Stimulated activated effector memory CD8-positive, alpha-beta T cell treated with anti-CD3 and anti-CD28 coated beads, Interleukin-12 subunit alpha, Interleukin-12 subunit beta, amount 100 ng/mL, for 72 hours (primary cell): ENCODE measurements around the gene SORBS1.

Source experiments
- ATAC-seq: fragments of 150-1000 bp; cut with Tn5 transposase; 2 replicates; pipeline ENCODE4 v1.10.0; 2021
- DNase-seq, 2 donors: peaks; one replicate each; pipeline ENCODE4 v3.0.0; 2021 to 2022; ENCODE audit warnings: low spot score in 2 of 2
- H3K27ac Mint-ChIP-seq: one replicate; pipeline ENCODE4 v1.8.0; 2022; ENCODE audit warnings: mild to moderate bottlenecking, mixed read lengths
- H3K36me3 Mint-ChIP-seq: one replicate; pipeline ENCODE4 v1.8.0; 2022; ENCODE audit warnings: mild to moderate bottlenecking, mixed read lengths
- H3K4me1 Mint-ChIP-seq: one replicate; pipeline ENCODE4 v1.8.0; 2022; ENCODE audit warnings: mixed read lengths
- H3K4me3 Mint-ChIP-seq: one replicate; pipeline ENCODE4 v1.8.0; 2022; ENCODE audit warnings: mild to moderate bottlenecking, mixed read lengths
- H3K9me3 Mint-ChIP-seq: one replicate; pipeline ENCODE4 v1.8.0; 2022; ENCODE audit warnings: mixed read lengths

SORBS1 gene

DNA sequence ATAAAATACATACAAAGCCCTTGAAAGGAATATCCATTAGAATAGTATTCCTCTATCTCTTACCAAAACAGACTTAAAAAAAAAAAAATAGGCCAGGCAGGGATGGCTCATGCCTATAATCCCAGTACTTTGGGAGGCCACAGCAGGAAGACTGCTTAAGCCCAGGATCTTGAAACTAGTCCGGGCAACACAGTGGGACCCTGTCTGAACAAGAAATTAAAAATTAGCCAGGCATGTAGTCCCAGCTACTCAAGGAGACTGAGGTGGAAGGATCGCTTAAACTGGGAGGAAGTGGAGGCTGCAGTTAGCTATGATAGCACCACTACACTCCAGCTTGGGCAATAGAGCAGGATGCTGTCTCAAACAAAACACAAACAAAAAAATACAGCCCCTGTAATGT lies 280.0 kb downstream of the SORBS1 start:
- Mint-ChIP-seq H3K9me3 (no peaks in the 10 kb centered on the region), H3K36me3 (no peaks in the 10 kb centered on the region), H3K4me1 (no peaks in the 10 kb centered on the region), H3K27ac (no peak overlapping the region), H3K4me3 (no peak overlapping the region)
- ATAC-seq (no peak), DNase-seq (no peak)

DNA sequence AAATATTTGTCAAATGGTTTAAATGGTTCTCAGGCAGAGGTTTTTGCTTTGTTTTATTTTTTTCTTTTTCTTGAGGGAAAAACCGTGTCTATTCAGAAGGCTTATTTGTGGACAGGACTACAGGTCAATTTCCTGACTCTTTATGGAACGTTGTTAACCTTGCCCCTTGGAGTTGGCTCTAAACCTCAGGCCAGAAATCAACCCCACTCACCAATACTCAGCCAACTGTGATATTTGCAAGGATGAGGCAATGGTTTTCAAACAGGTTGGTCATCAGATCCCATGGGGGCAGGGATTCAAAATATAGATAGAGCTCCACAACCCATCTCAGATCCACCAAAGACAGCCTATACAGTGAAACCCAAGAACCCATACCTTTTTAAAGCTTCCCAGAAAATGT lies 280.5 kb downstream of the SORBS1 start:
- no peak for DNase-seq
- H3K4me1 Mint-ChIP-seq = no peaks in the 10 kb centered on the region

GRCh38 chr10:95279042-95279820 lies 281.9 kb downstream of the SORBS1 start:
- no peak for ATAC-seq
- no peaks in the 10 kb centered on the region for H3K9me3 Mint-ChIP-seq
- no peak overlapping the region for H3K27ac Mint-ChIP-seq
- H3K36me3 Mint-ChIP-seq = no peaks in the 10 kb centered on the region
- no peaks in the 10 kb centered on the region for H3K4me1 Mint-ChIP-seq
- H3K4me3 Mint-ChIP-seq = no peak overlapping the region
- no peak for DNase-seq

More for the DNA sequence above, 280.5 kb downstream of the SORBS1 start:
- Mint-ChIP-seq H3K36me3 (no peaks in the 10 kb centered on the region), H3K27ac (no peak overlapping the region), H3K4me3 (no peak overlapping the region), H3K9me3 (no peaks in the 10 kb centered on the region)
- ATAC-seq = no peak

DNA sequence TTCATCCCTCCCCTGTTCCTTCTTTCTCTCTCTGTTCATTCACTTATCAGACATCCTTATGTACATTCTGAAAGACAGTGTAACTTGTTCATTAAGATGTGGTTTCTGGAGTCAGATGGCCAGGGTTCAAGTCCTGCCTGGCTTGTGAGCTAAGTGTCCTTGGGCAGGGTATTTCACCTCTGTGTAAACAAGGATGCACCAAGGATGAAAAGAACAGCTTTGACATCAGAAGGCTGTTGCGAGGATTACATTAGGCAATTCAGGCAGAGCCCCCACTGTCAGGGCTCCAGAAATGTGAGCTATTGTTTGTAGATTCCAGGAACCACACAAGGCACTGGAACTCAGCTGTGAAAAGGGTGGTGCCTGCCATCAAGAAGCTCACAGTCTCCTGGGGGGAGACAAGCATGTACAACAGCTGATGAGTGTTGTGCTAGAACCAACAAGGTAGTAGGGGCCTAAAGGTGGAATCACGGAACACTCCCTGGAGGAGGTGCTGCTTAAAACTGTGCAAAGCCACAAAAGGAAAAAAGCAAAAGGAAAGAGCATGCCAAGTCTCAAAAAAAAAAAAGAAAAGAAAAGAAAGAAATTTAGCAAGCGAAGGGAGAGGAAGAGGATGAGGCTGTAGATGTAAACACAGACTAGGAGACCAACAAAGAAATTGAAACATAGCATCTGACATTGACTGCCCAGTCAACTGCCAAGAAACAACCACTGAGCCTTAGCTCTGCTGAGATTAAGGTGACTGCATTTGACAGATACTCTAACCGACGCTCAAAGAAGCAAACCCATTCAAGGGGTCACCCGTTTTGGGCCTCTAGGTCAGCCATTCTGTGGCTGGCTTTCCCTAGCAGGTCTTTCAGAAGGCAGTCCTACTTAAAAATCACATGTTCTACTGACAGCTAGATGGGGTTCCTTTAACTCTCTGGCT lies 282.8 kb downstream of the SORBS1 start:
- no peak overlapping the region for H3K4me3 Mint-ChIP-seq

GRCh38 chr10:95277614-95278013 lies 283.6 kb downstream of the SORBS1 start:
- no peaks in the 10 kb centered on the region for H3K36me3 Mint-ChIP-seq
- no peaks in the 10 kb centered on the region for H3K4me1 Mint-ChIP-seq
- no peak for ATAC-seq
- H3K9me3 Mint-ChIP-seq = no peaks in the 10 kb centered on the region
- H3K27ac Mint-ChIP-seq = no peak overlapping the region
- DNase-seq = no peak
- no peak overlapping the region for H3K4me3 Mint-ChIP-seq

More for the DNA sequence above, 282.8 kb downstream of the SORBS1 start:
- H3K27ac Mint-ChIP-seq = peak overlapping the region; percentile 0
- ATAC-seq = no peak
- DNase-seq = no peak
- H3K36me3 Mint-ChIP-seq = no peaks in the 10 kb centered on the region
- no peaks in the 10 kb centered on the region for H3K9me3 Mint-ChIP-seq
- H3K4me1 Mint-ChIP-seq = no peaks in the 10 kb centered on the region

DNA sequence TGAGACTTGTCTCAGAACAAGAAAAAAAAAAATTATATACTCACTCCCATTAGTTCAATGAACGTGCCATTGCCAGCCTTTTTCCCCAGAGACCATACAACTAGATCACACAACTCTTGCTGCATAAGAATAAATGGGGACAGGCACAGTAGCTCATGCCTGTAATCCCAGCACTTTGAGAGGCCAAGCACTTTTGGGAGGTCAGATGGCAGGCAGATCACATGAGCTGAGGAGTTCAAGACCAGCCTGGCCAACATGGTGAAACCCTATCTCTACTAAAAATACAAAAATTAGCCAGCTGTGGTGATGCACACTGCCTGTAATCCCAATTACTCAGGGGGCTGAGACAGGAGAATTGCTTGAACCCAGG lies 284.0 kb downstream of the SORBS1 start:
- no peak for ATAC-seq
- H3K36me3 Mint-ChIP-seq = no peaks in the 10 kb centered on the region
- no peak for DNase-seq
- H3K4me3 Mint-ChIP-seq = no peak overlapping the region
- H3K9me3 Mint-ChIP-seq = no peaks in the 10 kb centered on the region
- no peaks in the 10 kb centered on the region for H3K4me1 Mint-ChIP-seq
- H3K27ac Mint-ChIP-seq = no peak overlapping the region

GRCh38 chr10:95276367-95277200 lies 284.6 kb downstream of the SORBS1 start:
- DNase-seq = no peak
- H3K9me3 Mint-ChIP-seq = no peaks in the 10 kb centered on the region
- H3K4me3 Mint-ChIP-seq = no peak overlapping the region
- H3K27ac Mint-ChIP-seq = no peak overlapping the region
- H3K36me3 Mint-ChIP-seq = no peaks in the 10 kb centered on the region
- no peaks in the 10 kb centered on the region for H3K4me1 Mint-ChIP-seq
- no peak for ATAC-seq

- no peak overlapping the region for H3K27ac Mint-ChIP-seq
- no peaks in the 10 kb centered on the region for H3K4me1 Mint-ChIP-seq
- no peak overlapping the region for H3K4me3 Mint-ChIP-seq
- H3K9me3 Mint-ChIP-seq = no peaks in the 10 kb centered on the region
- ATAC-seq (no peak), DNase-seq (no peak)
- no peaks in the 10 kb centered on the region for H3K36me3 Mint-ChIP-seq
Observed at GRCh38 chr10:95275726-95276366, 285.3 kb downstream of the SORBS1 start.

DNA sequence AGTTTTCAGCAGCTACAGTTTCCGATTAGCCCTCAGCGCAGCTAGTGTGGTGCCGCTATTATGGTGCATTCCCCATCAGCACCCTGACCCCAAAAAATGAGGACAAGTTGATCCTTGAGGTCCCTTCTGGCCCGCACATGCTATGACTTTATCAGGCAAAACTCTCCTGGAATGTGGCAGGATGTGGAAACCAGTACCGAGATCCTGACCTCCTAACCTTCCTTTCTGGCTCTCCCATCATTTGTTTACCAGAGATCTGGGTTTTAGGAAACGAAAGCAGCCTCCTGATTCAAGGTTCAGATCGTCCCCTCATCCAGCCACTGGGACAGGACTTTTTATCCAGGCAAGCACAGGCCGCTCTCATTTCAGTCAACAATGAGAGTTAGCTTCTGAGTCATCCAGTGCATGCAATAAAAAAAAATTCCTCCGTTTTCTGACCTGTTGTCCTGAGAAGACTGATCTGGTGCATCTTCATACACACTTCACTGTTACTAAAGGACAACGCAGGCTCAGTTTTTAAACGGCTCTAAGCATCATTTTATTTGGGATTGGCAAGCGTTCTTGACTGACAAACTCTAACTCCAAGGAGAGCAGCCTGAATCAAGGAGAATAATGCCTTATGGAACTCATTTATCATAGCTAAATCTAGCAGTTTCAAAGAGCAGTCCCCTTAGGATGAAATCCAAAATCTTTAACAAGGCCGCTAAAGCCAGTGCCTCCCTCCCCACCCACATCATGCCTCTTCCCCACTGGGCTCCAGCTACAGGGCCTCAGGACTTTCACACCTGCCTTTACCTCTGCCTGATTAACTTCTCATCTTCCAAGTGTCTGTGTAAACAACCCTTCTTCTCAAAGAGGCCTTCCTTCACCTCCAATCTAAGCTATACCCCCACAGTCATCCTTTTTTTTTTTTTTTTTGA lies 287.5 kb downstream of the SORBS1 start:
- DNase-seq = no peak
- no peak overlapping the region for H3K27ac Mint-ChIP-seq
- H3K4me1 Mint-ChIP-seq = no peaks in the 10 kb centered on the region
- H3K4me3 Mint-ChIP-seq = no peak overlapping the region
- H3K36me3 Mint-ChIP-seq = no peaks in the 10 kb centered on the region
- no peak for ATAC-seq
- no peaks in the 10 kb centered on the region for H3K9me3 Mint-ChIP-seq

- Mint-ChIP-seq H3K4me3 (no peak overlapping the region), H3K4me1 (no peaks in the 10 kb centered on the region), H3K27ac (no peak overlapping the region), H3K36me3 (no peaks in the 10 kb centered on the region), H3K9me3 (no peaks in the 10 kb centered on the region)
- ATAC-seq (no peak), DNase-seq (no peak)
Observed at GRCh38 chr10:95268438-95268837, 292.7 kb downstream of the SORBS1 start.

DNA sequence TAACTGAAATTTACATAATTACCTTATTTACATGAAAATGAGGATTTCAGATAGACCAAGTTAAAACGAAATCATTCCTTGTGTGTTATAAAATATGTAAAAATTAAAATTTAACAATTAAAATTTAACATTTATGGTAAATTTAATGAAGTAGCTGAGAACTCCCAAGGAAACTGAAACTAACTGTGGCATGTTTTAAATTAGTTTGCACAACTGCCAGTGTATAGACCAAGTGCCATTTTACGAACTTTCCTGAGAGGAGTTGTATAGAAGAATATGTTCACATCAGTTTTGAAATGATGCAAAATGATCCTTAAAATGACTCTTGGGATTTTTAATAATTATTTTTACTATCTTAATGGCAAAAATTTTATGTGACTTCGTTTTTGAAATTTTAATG lies 293.9 kb downstream of the SORBS1 start:
- no peaks in the 10 kb centered on the region for H3K36me3 Mint-ChIP-seq
- no peak for DNase-seq
- H3K27ac Mint-ChIP-seq = no peak overlapping the region
- no peak overlapping the region for H3K4me3 Mint-ChIP-seq
- H3K9me3 Mint-ChIP-seq = no peaks in the 10 kb centered on the region
- no peaks in the 10 kb centered on the region for H3K4me1 Mint-ChIP-seq
- ATAC-seq = no peak

GRCh38 chr10:95266674-95267095 lies 294.5 kb downstream of the SORBS1 start:
- H3K4me1 Mint-ChIP-seq = no peaks in the 10 kb centered on the region
- H3K27ac Mint-ChIP-seq = peak overlapping the region; percentile 65
- peak; percentile 54 for ATAC-seq
- no peaks in the 10 kb centered on the region for H3K9me3 Mint-ChIP-seq
- no peaks in the 10 kb centered on the region for H3K36me3 Mint-ChIP-seq
- H3K4me3 Mint-ChIP-seq = no peak overlapping the region
- no peak for DNase-seq

DNA sequence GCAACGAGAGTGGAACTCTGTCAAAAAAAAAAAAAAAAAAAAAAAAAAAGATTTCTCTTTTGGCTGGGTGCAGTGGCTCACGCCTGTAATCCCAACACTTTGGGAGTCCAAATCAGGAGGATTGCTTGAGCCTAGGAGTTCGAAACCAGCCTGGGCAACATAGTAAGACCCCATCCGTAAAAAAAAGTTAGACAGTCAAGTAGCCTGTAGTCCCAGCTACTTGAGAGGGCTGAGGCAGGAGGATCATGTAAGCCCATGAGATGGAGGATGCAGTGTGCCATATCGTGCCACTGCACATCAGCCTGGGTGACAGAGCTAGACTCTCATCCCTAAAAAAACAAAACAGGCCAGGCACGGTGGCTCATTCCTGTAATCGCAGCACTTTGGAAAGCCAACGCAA lies 295.6 kb downstream of the SORBS1 start:
- H3K9me3 Mint-ChIP-seq = no peaks in the 10 kb centered on the region
- no peak overlapping the region for H3K4me3 Mint-ChIP-seq
- DNase-seq (no peak), ATAC-seq (no peak)
- no peaks in the 10 kb centered on the region for H3K4me1 Mint-ChIP-seq
- H3K27ac Mint-ChIP-seq = no peak overlapping the region
- no peaks in the 10 kb centered on the region for H3K36me3 Mint-ChIP-seq
